ENCODE results near the gene SPOCK1. TPM values are rescaled to one million over a fixed set of nuclear protein-coding genes. Genes with fewer than 3 reads are reported as not detected.

SPOCK1 gene
- total and polyA plus RNA-seq, 9 of the 15 experiments (the other 6 are each of a cell fraction or from before 2014, with no cell fraction given) = 0.01 to 0.35 (median 0.04) TPM; not detected in 6

- Histone ChIP-seq H3K9ac (ENCODE audit: insufficient read depth in 1 of 2, low read depth in 2 of 2, low read length in 2 of 2) (no peak overlapping the region), H3K79me2 (ENCODE audit: control insufficient read depth, insufficient read depth, low read length) (no peaks in the 10 kb centered on the region), H4K20me1 (replicated peaks; ENCODE audit: control insufficient read depth, insufficient read depth, low read length) (no peaks in the 10 kb centered on the region), H2AFZ (ENCODE audit: low read depth, low read length) (no peak overlapping the region), H3K9me1 (ENCODE audit: control insufficient read depth, insufficient read depth, low read length) (no peaks in the 10 kb centered on the region), H3K36me3 (ENCODE audit: control insufficient read depth, insufficient read depth, low read length) (no peaks in the 10 kb centered on the region), H3K27me3 (ENCODE audit: control insufficient read depth in 2 of 2, insufficient read depth in 2 of 2, low read length in 2 of 2) (no peaks in the 10 kb centered on the region), H3K4me1 (replicated peaks in 1 of 2; ENCODE audit: control insufficient read depth in 2 of 2, insufficient read depth in 2 of 2, low read length in 2 of 2) (no peaks in the 10 kb centered on the region), H3K4me3 (no peak overlapping the region), H3K27ac (ENCODE audit: extremely low read depth, low read depth, low read length) (no peak overlapping the region), H3K9me3 (replicated peaks; ENCODE audit: control insufficient read depth, insufficient read depth, low read depth, low read length) (no peaks in the 10 kb centered on the region), H3K4me2 (ENCODE audit: insufficient read depth, low read length) (no peak overlapping the region)
- ATAC-seq (no peak), FAIRE-seq (no peak), DNase-seq (ENCODE audit: extremely low read depth in 1 of 4, low spot score in 3 of 4) (no peak)
- TF ChIP-seq TEAD1 (CRISPR knock-in tag; IDR thresholded peaks at IDR 0.05) (no peak), CBFB (CRISPR knock-in tag; IDR thresholded peaks at IDR 0.05) (no peak), MTA3 (IDR thresholded peaks at IDR 0.05; ENCODE audit: borderline replicate concordance) (no peak), POLR3A (IDR thresholded peaks at IDR 0.05; ENCODE audit: borderline replicate concordance, extremely low read depth, insufficient read depth, insufficient read length) (no peak), POLR3G (IDR thresholded peaks at IDR 0.05; ENCODE audit: extremely low read depth, insufficient read length, insufficient replicate concordance) (no peak), ZNF12 (CRISPR knock-in tag; IDR thresholded peaks at IDR 0.05) (no peak), ZNF143 (CRISPR knock-in tag; IDR thresholded peaks at IDR 0.05) (no peak), NEUROD1 (IDR thresholded peaks at IDR 0.05; ENCODE audit: borderline replicate concordance, low read depth, low read length, partially characterized antibody) (no peak), POLR2AphosphoS5 (IDR thresholded peaks at IDR 0.05; ENCODE audit: control insufficient read depth, insufficient read depth, low read depth, low read length) (no peak), PHB (CRISPR knock-in tag; IDR thresholded peaks at IDR 0.05) (no peak), NCOA6 (IDR thresholded peaks at IDR 0.05) (no peak), KAT2B (IDR thresholded peaks at IDR 0.05; ENCODE audit: low read depth, low read length) (no peak), STAT6 (CRISPR knock-in tag; IDR thresholded peaks at IDR 0.05) (no peak), RBM15 (IDR thresholded peaks at IDR 0.05; ENCODE audit: insufficient read depth, low read length) (no peak), ZNF124 (CRISPR knock-in tag; IDR thresholded peaks at IDR 0.05) (no peak), ZBTB17 (CRISPR knock-in tag; IDR thresholded peaks at IDR 0.05) (no peak)
- ChIA-PET POLR2A (no interaction called here), CTCF (ENCODE audit: low intra/inter-chr PET ratio) (no interaction called here)
- BruUV-seq (replicated peaks) = no TSS peak
- intact Hi-C loops (cut with micrococcal nuclease) = no loop called here
- WGBS (ENCODE audit: insufficient coverage, low coverage, missing lambda C conversion rate) = 3% methylated on average over 3 of the region's 3 CpGs
- in situ Hi-C loops (cut with MboI) = no loop called here
These were observed 535.6 kb downstream of the SPOCK1 start for GRCh38 chr5:136963504-136963903.
